Stimulated activated memory B cell treated with anti-CD40 and anti-IgM and Interleukin-4, amounts not matched to agents 10 μg/mL and 1 μg/mL and 100 μg/mL, for 72 hours (primary cell): ENCODE measurements around the gene GET4.

Experiments
- ATAC-seq: fragments of 150-1000 bp; cut with Tn5 transposase; 2 replicates; pipeline ENCODE4 v1.10.0; 2021
- H3K27ac Mint-ChIP-seq: one replicate; pipeline ENCODE4 v1.8.0; 2022; ENCODE audit warnings: mild to moderate bottlenecking, mixed read lengths
- H3K27me3 Mint-ChIP-seq: one replicate; pipeline ENCODE4 v1.8.0; 2022; ENCODE audit warnings: mixed read lengths
- H3K36me3 Mint-ChIP-seq: one replicate; pipeline ENCODE4 v1.8.0; 2022; ENCODE audit warnings: mixed read lengths
- H3K4me1 Mint-ChIP-seq: one replicate; pipeline ENCODE4 v1.8.0; 2022; ENCODE audit warnings: mixed read lengths
- H3K4me3 Mint-ChIP-seq: one replicate; pipeline ENCODE4 v1.8.0; 2022; ENCODE audit warnings: mild to moderate bottlenecking, moderate library complexity, mixed read lengths
- H3K9me3 Mint-ChIP-seq: one replicate; pipeline ENCODE4 v1.8.0; 2022; ENCODE audit warnings: mixed read lengths

The GET4 gene

DNA sequence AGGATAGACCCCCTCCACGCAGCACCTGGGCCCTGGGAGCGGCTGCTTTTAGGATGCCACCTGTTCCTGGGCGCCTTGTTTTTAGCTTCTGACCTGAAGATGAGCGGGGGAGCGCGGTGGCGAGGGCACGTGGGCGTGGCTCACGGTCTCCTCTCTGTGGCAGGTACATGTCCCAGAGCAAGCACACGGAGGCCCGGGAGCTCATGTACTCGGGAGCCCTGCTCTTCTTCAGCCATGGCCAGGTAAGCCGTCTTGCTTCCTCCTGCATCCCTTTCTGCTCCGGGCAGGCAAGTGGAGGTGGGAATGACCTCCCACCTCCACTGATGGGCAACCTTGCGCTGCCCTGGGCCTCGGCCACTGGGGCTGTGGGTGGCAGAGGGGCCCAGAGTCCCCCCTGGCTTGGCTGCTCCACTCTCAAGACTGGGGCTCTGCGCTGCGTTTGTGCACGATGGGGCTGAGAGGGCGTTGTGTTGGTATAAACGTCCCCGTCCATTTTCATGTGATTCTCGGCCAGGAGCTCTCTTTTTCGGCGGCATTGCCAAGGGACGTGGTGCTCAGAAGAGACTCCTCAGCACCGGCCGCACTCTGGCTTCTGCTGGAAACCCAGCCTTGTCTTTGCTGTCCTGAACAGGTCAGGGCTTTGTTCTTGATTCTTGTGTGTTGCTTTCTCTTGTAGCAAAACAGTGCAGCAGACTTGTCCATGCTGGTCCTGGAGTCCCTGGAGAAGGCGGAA is 9.7 kb downstream of the GET4 start:
- H3K27ac Mint-ChIP-seq, result no peak overlapping the region
- H3K9me3 Mint-ChIP-seq, result no peaks in the 10 kb centered on the region
- H3K4me1 Mint-ChIP-seq, result peaks cover 20% of the 10 kb centered on the region

DNA sequence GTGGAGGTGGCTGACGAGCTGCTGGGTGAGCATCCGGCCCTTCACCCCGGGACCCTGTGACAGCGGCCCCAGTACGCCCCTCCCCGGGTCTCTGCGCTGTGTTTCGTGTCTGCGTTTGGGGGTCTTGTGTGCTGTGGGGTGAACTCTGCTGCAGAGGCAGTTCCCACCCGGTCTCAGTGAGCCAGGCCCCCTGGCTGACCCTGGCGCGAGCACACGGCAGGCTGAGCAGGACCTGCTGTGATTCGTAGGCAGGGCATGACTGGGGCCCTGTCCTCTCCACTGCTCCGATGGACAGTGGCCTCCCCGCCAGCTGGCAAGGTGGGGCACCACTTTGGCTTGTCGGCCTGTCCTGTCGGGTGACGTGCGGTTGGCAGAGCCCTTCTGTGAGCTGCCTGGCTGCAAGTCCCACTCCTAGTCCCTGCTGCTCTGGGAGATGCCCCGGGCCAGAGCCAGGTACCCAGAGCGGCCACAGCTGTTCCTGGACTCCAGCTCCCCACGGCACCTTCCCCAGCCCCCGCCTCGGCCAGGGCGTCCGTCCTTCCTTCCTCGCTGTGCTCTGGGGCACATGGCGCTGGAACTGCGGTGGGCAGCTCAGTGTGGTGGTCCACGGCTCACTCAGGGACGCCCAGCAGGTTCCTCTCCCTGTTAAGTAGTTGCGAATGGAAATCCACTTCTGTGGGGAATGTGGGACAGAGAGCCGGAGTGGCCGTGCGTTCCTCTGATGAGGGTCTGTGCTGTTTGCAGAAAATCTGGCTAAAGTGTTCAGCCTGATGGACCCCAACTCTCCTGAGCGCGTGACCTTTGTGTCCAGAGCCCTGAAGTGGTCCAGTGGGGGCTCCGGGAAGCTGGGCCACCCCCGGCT is 10.5 kb downstream of the GET4 start:
- Mint-ChIP-seq H3K4me1 (peaks cover 18% of the 10 kb centered on the region), H3K9me3 (no peaks in the 10 kb centered on the region), H3K27ac (no peak overlapping the region), H3K27me3 (no peaks in the 10 kb centered on the region), H3K36me3 (peaks cover 44% of the 10 kb centered on the region), H3K4me3 (no peak overlapping the region)
- no peak for ATAC-seq

More for the DNA sequence above, 9.7 kb downstream of the GET4 start:
- no peak for ATAC-seq
- Mint-ChIP-seq H3K36me3 (peaks cover 36% of the 10 kb centered on the region), H3K4me3 (no peak overlapping the region), H3K27me3 (no peaks in the 10 kb centered on the region)

DNA sequence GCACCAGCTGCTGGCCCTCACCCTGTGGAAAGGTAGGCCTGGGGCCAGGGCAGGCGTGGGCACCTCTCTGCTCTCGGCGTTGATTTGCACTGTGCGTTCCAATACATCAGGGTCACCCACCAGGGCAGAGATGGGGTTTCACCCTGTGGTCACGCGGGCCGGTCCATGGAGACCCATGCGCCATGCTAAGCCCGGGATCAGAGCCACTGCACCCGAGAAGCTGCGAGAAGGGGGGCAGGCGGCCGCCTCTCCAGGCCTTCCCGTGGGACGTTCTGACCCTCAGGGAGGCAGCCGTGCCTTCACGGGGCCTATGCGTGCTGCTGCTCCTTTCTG is 11.1 kb downstream of the GET4 start:
- ATAC-seq, result no peak
- no peak overlapping the region for H3K4me3 Mint-ChIP-seq
- H3K36me3 Mint-ChIP-seq, result peaks cover 50% of the 10 kb centered on the region
- peaks cover 16% of the 10 kb centered on the region for H3K4me1 Mint-ChIP-seq
- no peak overlapping the region for H3K27ac Mint-ChIP-seq
- H3K27me3 Mint-ChIP-seq, result no peaks in the 10 kb centered on the region
- H3K9me3 Mint-ChIP-seq, result peaks cover 2% of the 10 kb centered on the region

DNA sequence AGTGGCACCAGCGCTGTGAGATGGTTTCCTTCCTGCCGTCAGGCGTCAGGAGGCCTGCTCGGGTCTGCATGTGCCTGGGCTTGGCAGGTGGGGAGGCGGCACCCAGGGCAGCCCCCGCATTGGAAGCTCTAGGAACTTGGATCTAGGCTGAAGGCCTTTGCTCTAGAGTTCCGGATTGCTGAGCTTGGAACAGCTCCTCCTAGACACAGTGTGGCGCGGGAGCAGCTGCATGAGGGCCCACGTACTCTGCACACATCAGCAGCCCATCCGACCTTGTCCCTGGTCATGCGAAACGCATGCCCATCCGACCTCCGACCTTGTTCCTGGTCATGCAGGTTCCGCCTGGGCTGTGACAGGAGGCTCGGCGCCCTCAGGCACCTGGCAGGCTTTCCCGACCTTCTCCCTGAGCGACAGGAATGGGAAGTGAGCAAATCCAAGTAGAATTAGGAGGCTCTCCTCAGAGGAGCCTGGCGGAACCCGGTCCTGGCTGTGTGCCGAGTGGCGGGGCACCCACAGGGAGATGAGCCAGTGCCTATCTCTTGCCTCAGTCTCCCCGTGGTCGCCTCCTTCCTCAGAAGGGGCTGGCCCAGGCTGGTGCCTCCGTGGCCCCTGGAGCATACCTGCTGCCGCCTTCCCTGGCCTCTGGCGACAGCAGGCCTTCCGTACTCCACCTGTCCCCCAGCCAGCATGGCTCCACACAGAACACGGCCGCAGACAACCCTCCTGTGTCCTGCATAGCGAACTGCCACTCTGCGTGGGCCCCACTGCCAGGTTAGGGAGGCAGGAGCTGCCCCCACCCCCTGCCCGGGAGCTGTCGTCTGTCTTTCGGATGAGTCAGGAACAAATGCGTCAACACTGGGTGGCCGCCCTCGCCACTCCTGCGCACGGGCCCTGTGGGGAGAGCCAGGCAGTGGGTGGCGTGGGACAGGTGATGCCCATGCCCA is 12.0 kb downstream of the GET4 start:
- peaks cover 22% of the 10 kb centered on the region for H3K4me1 Mint-ChIP-seq
- peak overlapping the region; percentile 74 for H3K27ac Mint-ChIP-seq
- no peak for ATAC-seq
- no peaks in the 10 kb centered on the region for H3K27me3 Mint-ChIP-seq
- H3K9me3 Mint-ChIP-seq, result peaks cover 8% of the 10 kb centered on the region
- no peak overlapping the region for H3K4me3 Mint-ChIP-seq
- peaks cover 59% of the 10 kb centered on the region for H3K36me3 Mint-ChIP-seq

DNA sequence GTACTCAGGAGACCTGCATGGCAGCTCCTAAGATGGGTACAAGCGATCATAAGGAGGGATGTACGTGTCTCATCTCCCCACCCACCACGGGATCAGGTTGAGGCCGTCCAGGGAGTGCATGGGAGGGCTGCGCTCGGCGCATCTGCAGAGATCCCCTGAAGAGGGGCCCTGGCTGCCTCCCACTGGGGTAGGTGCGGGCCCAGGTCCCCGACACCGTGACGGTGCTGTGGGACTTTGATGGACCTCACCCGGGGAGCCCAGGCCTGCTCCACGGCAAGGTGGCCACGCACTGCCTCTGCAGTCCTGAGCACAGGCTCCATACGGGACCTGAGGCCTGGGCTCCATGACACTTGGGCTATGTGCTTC is 12.7 kb downstream of the GET4 start:
- ATAC-seq, result no peak
- peak overlapping the region; percentile 74 for H3K27ac Mint-ChIP-seq
- peaks cover 22% of the 10 kb centered on the region for H3K4me1 Mint-ChIP-seq
- no peak overlapping the region for H3K4me3 Mint-ChIP-seq
- peaks cover 66% of the 10 kb centered on the region for H3K36me3 Mint-ChIP-seq
- H3K9me3 Mint-ChIP-seq, result peaks cover 8% of the 10 kb centered on the region
- no peaks in the 10 kb centered on the region for H3K27me3 Mint-ChIP-seq

DNA sequence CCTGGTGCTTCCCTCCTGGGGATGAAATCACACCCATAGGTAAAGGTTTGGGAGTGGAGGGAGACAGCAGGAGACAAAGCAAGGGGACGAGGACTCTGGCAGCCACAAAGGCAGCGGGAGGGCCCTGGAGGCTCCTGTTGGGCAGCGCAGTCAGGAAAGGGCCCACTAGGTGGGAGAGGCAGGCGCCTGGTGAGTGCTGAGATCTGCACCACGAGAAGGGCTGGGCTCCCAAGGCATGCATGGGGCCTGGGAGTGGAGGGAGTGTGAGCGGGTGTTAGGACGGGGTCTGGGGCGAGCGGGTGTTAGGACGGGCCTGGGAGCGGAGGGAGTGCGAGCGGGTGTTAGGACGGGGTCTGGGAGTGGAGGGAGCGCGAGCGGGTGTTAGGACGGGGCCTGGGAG is 13.0 kb downstream of the GET4 start:
- Mint-ChIP-seq H3K9me3 (peaks cover 8% of the 10 kb centered on the region), H3K27ac (peak overlapping the region; percentile 74), H3K27me3 (no peaks in the 10 kb centered on the region), H3K36me3 (peaks cover 69% of the 10 kb centered on the region), H3K4me3 (no peak overlapping the region), H3K4me1 (peaks cover 21% of the 10 kb centered on the region)
- no peak for ATAC-seq

DNA sequence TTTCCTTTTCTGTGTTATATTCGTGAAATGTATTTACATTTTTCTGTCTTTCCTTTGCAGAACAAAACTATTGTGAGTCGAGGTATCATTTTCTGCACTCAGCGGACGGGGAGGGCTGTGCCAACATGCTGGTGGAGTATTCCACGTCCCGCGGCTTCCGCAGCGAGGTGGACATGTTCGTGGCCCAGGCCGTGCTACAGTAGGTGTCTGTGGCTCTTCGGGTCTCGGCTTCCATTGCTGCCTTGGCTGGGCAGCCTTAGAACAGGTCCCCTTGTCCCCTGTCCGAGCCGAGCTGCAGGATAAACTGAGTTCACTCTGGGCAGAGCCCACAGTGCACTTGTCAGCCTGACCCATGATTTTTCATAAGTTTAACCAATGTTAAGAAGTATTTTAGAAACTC is 14.5 kb downstream of the GET4 start:
- no peak overlapping the region for H3K27ac Mint-ChIP-seq
- no peak for ATAC-seq
- no peak overlapping the region for H3K4me3 Mint-ChIP-seq
- peaks cover 8% of the 10 kb centered on the region for H3K9me3 Mint-ChIP-seq
- H3K4me1 Mint-ChIP-seq, result peaks cover 17% of the 10 kb centered on the region
- H3K36me3 Mint-ChIP-seq, result peaks cover 84% of the 10 kb centered on the region
- H3K27me3 Mint-ChIP-seq, result no peaks in the 10 kb centered on the region

DNA sequence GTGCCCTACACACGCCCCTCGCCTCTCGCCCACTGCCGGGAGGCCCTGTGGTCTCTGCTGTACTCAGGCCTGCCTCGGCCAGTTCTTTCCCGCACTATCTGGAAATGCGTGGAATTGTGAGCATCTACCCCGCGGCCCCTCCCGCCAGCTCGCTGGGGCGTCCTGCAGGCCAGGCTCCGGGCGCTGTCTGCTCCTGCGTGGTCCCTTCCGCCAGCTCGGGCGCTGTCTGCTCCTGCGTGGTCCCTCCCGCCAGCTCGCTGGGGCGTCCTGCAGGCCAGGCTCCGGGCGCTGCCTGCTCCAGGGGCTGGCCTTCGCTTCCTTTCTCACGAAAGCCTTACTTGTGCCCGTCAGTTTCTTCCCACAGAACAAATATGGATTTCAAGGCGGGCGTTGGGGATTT is 14.9 kb downstream of the GET4 start:
- Mint-ChIP-seq H3K27ac (no peak overlapping the region), H3K36me3 (peaks cover 88% of the 10 kb centered on the region), H3K4me3 (no peak overlapping the region), H3K9me3 (peaks cover 8% of the 10 kb centered on the region), H3K4me1 (peaks cover 17% of the 10 kb centered on the region), H3K27me3 (no peaks in the 10 kb centered on the region)
- ATAC-seq, result no peak

DNA sequence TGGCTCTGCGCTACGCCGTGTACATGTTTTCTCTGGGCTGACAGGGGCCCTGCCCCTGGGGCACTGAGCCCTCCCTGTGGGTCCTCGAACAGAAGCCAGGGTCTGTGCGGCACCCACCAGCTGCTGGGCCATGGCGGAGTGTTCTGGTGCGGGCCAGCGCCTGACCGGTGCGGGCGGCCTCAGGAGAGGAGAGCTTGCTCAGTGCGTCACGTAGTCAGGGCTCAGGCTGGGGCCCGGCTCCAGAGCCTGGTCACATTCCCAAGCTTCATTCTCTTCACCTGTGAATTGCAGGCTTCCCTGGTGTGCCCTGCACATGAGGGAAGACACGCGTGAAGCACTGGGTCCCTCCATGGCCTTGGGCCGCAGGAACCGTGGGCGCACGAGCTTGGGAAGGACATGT is 15.5 kb downstream of the GET4 start:
- H3K4me1 Mint-ChIP-seq, result peaks cover 17% of the 10 kb centered on the region
- no peak for ATAC-seq
- H3K9me3 Mint-ChIP-seq, result peaks cover 8% of the 10 kb centered on the region
- H3K4me3 Mint-ChIP-seq, result no peak overlapping the region
- no peaks in the 10 kb centered on the region for H3K27me3 Mint-ChIP-seq
- H3K36me3 Mint-ChIP-seq, result peaks cover 93% of the 10 kb centered on the region
- no peak overlapping the region for H3K27ac Mint-ChIP-seq

DNA sequence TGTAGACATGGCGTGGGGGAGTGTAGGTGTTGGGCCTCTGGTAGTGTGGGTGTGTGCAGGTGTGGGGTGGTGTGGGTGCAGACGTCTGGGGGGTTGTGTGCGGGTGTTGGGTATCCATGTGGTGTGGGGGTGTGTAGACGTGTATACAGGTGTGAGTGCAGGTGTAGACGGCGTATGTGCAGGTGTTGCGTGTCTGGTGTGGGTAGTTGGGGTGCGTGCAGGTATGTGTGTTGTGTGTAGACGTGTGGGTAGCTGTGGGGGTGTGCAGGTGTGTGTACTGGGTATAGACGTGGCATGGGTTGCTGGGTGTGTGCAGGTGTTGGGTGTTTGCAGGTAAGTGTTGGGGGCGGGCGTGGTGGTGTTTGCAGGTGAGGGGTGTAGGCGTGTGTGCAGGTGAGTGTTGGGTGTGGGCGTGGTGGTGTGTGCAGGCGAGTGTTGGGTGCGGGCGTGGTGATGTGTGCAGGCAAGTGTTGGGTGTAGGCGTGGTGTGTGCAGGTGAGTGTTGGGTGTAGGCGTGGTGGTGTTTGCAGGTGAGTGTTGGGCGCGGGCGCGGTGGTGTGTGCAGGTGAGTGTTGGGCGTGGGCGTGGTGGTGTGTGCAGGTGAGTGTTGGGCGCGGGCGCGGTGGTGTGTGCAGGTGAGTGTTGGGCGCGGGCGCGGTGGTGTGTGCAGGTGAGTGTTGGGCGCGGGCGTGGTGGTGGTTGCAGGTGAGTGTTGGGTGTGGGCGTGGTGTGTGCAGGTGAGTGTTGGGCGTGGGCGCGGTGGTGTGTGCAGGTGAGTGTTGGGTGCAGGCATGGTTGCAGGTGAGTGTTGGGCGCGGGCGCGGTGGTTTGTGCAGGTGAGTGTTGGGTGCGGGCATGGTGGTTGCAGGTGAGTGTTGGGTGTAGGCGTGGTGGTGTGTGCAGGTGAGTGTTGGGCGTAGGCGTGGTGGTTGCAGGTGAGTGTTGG is 16.6 kb downstream of the GET4 start:
- no peak for ATAC-seq

DNA sequence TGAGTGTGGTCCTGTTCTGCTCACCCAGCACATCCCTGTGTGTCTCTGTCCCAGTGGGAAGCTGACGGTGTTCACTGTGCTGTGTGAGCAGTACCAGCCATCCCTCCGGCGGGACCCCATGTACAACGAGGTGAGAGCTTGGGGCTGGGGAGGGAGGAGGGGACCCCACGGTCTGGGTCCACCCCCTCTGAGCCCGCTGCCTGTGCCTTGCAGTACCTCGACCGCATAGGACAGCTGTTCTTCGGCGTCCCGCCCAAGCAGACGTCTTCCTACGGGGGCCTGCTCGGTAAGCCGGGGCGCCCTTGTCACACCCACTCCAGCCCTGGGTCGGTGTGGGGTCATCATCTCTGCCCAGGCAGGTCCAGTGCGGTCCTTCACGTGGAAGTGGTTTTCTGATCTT is 17.3 kb downstream of the GET4 start:
- H3K4me1 Mint-ChIP-seq, result peaks cover 16% of the 10 kb centered on the region
- no peak for ATAC-seq
- no peaks in the 10 kb centered on the region for H3K27me3 Mint-ChIP-seq
- no peak overlapping the region for H3K27ac Mint-ChIP-seq
- H3K4me3 Mint-ChIP-seq, result peak overlapping the region; percentile 23
- peaks cover 8% of the 10 kb centered on the region for H3K9me3 Mint-ChIP-seq
- peaks cover 89% of the 10 kb centered on the region for H3K36me3 Mint-ChIP-seq

More for the DNA sequence above, 16.6 kb downstream of the GET4 start:
- Mint-ChIP-seq H3K4me1 (peaks cover 17% of the 10 kb centered on the region), H3K36me3 (peaks cover 90% of the 10 kb centered on the region), H3K27me3 (no peaks in the 10 kb centered on the region), H3K27ac (no peak overlapping the region), H3K9me3 (peaks cover 8% of the 10 kb centered on the region), H3K4me3 (no peak overlapping the region)

DNA sequence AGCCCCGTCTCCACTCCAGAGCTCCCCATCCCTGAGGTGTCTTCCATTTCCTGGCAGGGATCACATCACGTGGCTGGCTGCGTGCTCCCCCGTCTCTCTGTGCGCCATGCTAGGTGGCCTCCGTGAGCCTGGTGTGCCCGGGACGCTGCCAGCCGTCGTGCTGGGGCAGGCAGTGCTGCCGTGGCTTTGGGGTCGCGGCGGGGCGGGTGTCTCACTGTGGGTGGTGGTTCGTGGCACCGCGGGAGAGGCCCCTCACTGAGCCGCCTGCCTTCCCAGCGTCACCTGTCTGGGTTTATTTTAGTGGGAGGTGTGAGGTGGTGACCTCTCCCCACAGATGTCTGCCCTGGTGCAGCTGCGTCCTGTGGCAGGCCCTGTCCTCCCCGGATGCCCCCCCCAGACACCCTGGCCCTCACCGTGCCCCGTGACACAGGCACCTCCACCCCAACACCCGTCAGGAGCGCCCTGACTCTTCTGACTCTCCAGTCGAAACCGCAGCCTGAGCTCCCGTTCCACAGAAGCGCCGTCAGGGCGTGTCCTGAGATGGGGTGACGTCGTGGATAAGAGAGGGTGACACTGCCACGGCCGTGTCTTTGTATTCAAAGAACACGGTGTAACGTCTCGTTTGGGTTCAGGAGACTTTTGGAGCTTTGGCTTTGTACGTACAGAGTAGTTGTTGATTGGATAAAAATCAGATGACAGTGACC is 18.0 kb downstream of the GET4 start:
- peaks cover 8% of the 10 kb centered on the region for H3K9me3 Mint-ChIP-seq
- peaks cover 10% of the 10 kb centered on the region for H3K4me1 Mint-ChIP-seq
- H3K36me3 Mint-ChIP-seq, result peaks cover 89% of the 10 kb centered on the region
- ATAC-seq, result no peak
- H3K27ac Mint-ChIP-seq, result no peak overlapping the region
- H3K27me3 Mint-ChIP-seq, result no peaks in the 10 kb centered on the region
- no peak overlapping the region for H3K4me3 Mint-ChIP-seq

DNA sequence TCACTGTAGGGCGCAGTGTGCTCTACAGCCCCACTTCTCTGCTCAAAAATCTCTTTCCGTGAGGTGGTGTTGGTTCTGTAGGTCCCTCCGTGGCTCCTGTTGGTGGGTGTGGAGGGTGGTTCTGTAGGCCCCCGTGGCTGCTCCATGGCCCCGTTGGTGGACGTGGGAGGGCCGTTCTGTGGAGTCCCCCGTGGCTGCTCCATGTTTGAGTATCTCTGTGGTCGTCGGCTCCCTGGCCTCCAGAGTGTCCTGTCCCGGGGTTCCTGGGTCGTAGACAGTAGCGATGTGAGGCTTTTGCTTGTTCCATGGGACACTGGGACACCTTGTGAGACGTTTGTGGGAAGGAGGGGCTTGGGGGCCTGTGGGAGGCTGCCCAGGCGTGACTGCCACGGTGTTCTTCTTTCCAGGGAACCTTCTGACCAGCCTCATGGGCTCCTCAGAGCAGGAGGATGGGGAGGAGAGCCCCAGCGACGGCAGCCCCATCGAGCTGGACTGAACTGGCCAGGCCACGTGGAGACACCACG is 18.6 kb downstream of the GET4 start:
- Mint-ChIP-seq H3K9me3 (peaks cover 8% of the 10 kb centered on the region), H3K4me1 (peaks cover 8% of the 10 kb centered on the region), H3K36me3 (peaks cover 92% of the 10 kb centered on the region)

More for the DNA sequence above, 18.6 kb downstream of the GET4 start:
- H3K27me3 Mint-ChIP-seq, result no peaks in the 10 kb centered on the region
- no peak overlapping the region for H3K4me3 Mint-ChIP-seq
- ATAC-seq, result no peak
- H3K27ac Mint-ChIP-seq, result no peak overlapping the region
